GM18526 (cell line): ENCODE data around the gene SPOP.

Source experiments
- POLR2A ChIP-seq: IDR thresholded peaks from 3 replicates; pipeline ENCODE4 v1.6.1; 2011; ENCODE audit not compliant: insufficient read length; ENCODE audit errors: extremely low read depth

SPOP gene

GRCh38 chr17:49637050-49637449 is 40.8 kb downstream of the SPOP start:
- TF ChIP-seq POLR2A, result no peak

- TF ChIP-seq POLR2A, result no peak
Observed at GRCh38 chr17:49635121-49635520, 42.8 kb downstream of the SPOP start.

- TF ChIP-seq POLR2A, result no peak
Observed at GRCh38 chr17:49634485-49634860, 43.4 kb downstream of the SPOP start.

- no peak for TF ChIP-seq POLR2A
Observed at GRCh38 chr17:49633762-49634484, 44.0 kb downstream of the SPOP start.

DNA sequence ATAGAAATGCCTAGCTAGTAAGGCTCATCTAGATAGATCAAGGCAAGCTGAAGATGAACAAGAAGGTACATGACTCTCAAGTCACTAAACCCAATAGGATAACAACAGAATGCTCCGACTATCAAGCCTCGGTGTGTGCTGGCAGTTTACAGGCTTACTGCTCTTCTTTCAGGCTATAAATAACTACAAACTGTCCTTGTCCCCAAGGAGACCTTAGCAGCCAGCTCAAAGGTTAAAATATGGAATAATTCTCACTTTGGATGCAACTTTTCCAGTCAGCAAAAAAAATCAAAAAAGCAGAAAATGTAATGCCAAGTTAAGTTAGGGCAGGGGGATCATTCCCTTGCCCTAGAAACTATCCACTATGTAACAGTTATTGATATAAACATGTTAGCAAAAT is 44.6 kb downstream of the SPOP start:
- no peak for TF ChIP-seq POLR2A

DNA sequence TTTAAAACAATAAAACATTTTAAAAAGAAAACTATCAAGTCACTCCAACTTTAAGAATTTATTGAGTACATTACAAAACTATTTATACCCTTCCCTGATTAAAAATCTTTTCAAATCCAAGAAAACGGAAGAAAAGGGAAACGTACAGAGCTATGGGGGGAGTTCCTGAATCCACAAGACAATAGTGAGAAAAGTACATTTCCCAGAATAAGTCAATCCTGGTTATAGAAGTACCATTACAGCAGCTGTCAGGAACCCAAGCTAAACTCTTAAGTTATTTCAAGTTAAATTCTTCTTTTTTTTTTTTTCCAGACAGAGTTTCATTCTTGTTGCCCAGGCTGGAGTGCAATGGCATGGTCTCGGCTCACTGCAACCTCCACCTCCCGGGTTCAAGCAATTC is 45.7 kb downstream of the SPOP start:
- no peak for TF ChIP-seq POLR2A

- no peak for TF ChIP-seq POLR2A
Observed at GRCh38 chr17:49631496-49631895, 46.4 kb downstream of the SPOP start.

DNA sequence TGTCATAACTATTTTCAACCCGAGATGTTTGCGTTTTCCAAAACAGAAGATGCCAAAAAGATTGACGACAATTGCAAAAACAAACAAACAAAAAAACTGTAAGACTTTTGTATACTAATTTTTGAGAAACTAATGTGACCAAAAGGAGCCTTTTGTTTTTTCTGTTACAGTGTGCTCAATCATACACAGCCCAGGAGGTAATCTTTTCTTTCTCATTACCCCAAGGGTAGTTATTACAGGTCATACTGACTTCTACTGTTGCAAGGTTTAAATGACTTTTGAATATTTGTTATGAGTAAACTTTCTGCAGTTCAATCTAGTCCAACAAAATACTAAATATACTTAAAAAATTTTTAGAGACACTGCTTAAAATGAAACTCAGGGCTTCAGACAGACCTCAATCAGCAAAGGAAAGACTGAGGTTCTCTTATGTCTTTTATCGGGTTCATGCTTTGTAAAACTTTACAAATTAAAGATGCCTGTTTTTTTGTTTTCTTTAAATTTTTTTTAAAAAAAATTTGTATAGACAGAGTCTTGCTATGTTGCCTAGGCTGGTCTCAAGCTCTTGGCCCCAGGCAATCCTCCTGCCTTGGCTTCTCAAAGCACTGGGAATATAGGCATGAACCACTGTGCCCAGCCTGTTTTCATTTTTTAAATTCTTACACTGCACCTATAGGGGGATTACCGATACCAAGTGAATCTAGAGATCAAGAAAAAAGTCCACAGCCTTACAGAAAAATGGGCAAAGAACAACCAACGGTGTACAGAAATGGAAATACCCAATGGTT is 47.6 kb downstream of the SPOP start:
- TF ChIP-seq POLR2A, result no peak

- no peak for TF ChIP-seq POLR2A
Observed at GRCh38 chr17:49629447-49629846, 48.5 kb downstream of the SPOP start.

- no peak for TF ChIP-seq POLR2A
Observed at GRCh38 chr17:49624896-49625295, 53.0 kb downstream of the SPOP start.

DNA sequence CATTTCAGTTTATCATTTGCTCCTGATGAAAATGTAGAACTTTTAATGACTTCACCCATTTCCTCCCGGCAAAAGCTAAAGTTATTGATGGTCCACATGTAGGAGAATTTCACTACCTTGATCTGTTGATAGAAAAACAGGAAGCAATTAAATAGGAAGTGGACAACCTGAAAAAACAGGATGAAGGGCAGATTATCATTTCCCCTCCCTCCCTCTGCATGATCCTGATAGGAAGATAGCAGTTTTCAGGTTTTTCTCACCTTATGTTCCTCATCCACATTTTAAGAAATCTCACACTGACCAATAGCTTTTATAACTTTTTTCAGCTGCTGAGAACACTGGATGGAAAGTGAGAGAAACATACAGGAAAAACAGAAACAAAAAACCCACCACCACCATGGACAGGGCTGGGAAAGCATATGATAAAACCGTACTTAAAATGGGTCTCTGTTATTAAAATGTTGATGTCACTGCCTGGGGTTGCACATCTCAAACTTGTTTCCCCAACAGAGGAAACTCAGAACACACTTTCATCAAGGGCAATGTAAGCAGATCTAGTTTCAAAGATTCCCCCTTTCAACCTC is 55.9 kb downstream of the SPOP start:
- no peak for TF ChIP-seq POLR2A

DNA sequence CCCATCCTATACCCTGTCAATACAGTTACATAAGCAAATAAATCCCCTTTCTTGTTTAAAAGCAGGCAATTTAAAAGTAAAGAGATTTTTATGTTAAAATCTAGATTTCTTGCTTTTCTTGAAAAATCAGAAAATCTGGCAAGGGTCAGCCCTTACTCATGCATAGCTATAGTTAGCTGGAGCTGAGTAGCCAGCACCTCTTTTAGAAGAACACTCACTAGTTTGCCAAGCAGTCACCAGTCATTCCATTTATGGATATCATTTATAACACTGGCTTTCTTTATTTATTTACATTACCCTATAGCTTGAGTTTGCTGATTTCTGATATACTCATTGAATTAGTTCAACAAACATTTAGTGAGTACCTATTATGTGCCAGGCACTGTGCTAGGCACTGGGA is 56.5 kb downstream of the SPOP start:
- TF ChIP-seq POLR2A, result no peak

DNA sequence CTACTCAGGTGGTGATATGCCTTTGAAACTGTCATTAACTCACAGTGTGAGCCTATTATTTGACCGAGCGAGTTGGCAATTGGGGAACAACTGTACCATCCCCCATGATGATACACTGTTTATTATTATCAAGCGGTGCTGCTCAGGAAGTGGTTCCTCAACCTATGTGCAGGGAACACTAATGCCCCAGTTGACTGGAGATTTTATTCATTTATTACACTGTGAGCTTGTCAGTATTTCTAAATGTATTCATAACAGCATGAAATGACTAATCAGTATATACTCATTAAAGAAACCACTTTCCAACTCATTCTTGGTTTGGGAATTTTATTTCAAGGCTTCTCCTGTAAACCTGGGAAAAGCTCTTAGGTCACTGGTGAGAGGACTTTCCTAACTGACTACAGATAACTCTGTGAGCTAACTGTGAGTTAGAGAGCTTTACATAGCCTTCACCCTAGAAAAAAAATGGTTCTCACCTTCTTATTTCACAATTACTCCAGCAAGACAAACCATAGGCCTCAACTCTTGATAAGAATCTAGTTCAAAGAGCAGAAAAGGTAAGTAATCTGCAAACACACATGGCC is 59.8 kb downstream of the SPOP start:
- TF ChIP-seq POLR2A, result no peak

GRCh38 chr17:49616601-49617131 is 61.2 kb downstream of the SPOP start:
- TF ChIP-seq POLR2A, result no peak

DNA sequence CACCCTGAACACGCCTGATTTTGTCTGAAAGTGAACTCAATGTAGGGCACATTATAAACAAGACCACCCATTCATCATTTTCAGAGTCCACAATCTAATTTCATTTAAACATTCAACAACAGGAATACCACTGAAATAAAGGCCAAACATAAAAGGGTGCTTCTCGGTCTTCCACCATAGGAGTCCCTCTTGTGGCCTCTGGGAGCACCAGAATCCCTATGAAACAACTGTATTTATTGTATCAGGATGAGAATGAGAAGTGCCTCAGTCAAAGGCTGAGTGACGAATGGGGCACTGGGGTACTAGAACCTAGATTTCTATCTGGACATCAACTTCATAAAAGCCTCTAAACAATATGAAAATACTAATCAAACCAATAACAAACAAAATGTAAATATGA is 61.8 kb downstream of the SPOP start:
- no peak for TF ChIP-seq POLR2A
